SHP77 treated with DMSO at 0.1 percent for 48 hours (cell line): ENCODE results near the gene MCAM.

ENCODE experiments used
- DNase-seq: peaks from one replicate; lab custom pipeline; 2025; lab: John Stamatoyannopoulos, UW

MCAM gene

DNA sequence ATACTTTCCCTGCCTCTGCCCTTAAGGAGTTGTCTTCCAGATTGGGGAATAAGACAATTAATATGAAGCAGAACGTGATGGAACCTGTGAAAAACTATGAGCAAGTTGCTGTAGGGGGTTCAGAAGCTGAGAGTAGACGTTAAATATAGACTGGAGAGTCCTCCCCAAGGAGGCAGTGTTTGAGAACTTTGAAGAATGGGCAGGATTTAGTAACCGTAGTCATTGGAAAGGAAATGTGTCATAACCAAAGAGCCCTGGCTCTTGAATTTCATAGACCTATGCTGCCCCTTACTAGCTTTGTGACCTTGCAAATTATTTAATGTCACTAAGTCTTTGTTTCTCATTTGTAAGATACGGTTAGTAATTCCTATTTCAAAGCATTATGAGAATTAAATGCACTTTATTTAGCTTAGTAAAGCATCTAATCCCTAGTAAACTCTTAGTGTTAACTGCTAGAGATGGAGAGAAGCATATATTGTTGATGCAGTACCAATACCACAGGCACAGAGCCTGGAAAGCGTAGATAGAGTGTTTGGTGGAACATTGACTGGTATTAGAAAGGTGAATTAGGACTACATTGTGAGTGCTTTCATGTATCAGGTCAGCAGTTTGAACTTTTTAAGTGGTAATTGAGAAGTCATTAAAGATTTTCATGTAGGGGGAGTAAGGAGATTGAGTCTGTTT is 54.1 kb downstream of the MCAM start:
- DNase-seq = no peak

DNA sequence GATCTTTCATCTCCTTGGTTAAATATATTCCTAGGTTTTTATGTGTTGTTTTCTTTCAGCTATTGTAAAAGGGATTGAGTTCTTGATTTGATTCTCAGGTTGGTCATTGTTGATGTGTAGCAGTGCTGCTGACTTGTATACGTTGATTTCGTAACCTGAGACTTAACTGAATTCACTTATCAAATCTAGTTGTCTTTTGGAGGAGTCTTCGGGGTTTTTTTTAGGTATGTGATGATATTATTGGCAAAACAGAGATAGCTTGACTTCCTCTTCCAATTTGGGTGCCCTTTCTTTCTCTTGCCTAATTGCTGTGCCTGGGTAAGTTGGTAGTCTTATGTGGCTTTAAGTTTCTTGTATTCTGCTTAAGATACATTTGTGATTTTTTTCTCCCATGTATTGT is 57.9 kb downstream of the MCAM start:
- no peak for DNase-seq
